ENCODE measurements around the gene KCTD1. TPM values are rescaled to one million over a fixed set of nuclear protein-coding genes. Genes with fewer than 3 reads are reported as not detected.

KCTD1 gene
- total and polyA plus RNA-seq, 2 donors from 2014 or later = 48.5 to 83.7 TPM

DNA sequence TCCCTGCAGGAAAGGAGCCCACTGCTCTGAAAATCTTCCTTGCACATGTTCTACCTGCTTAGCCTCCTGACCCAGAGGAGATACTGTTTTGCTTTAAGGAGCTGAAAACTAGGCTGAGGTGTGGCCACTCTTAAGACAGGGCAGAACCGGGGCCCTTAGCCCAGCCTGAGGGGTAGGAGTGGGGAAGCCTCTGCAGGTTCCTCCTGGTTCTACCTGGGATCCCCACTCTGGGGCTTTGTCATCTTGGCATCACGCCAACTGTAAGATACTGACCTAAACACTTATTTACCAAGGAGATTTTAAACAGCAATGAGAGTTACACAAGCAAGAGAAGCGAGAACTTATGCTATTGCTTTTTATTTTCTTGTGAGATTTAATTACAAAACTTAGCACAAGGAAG is 86.9 kb downstream of the KCTD1 start:
- no peaks in the 10 kb centered on the region for H3K27me3 ChIP-seq (ENCODE audit: control insufficient read depth, insufficient read depth, low read length)
- no peaks in the 10 kb centered on the region for H3K4me1 ChIP-seq (ENCODE audit: control insufficient read depth in 2 of 3, insufficient read depth in 2 of 3, low read depth in 1 of 3, low read length in 3 of 3)
- no peak for FAIRE-seq
- no peak overlapping the region for H3K27ac ChIP-seq (ENCODE audit: low read depth in 2 of 2, low read length in 2 of 2)
- H3K9ac ChIP-seq (ENCODE audit: low read length in 3 of 3) = no peak overlapping the region
- intact Hi-C loops (cut with DNase I) = no loop called here
- H3K9me3 ChIP-seq (ENCODE audit: control insufficient read depth in 2 of 3, insufficient read depth in 1 of 3, low read length in 3 of 3) = no peaks in the 10 kb centered on the region
- no peak overlapping the region for H3K4me3 ChIP-seq (ENCODE audit: low read length in 3 of 3)
- TF ChIP-seq, protein P1, sequence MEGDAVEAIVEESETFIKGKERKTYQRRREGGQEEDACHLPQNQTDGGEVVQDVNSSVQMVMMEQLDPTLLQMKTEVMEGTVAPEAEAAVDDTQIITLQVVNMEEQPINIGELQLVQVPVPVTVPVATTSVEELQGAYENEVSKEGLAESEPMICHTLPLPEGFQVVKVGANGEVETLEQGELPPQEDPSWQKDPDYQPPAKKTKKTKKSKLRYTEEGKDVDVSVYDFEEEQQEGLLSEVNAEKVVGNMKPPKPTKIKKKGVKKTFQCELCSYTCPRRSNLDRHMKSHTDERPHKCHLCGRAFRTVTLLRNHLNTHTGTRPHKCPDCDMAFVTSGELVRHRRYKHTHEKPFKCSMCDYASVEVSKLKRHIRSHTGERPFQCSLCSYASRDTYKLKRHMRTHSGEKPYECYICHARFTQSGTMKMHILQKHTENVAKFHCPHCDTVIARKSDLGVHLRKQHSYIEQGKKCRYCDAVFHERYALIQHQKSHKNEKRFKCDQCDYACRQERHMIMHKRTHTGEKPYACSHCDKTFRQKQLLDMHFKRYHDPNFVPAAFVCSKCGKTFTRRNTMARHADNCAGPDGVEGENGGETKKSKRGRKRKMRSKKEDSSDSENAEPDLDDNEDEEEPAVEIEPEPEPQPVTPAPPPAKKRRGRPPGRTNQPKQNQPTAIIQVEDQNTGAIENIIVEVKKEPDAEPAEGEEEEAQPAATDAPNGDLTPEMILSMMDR (IDR thresholded peaks at IDR 0.05; ENCODE audit: borderline replicate concordance, extremely low read depth, insufficient read depth) = no peak
- peaks cover 0 to 5% (median 5%) of the 10 kb centered on the region in 3 donors for H3K36me3 ChIP-seq (ENCODE audit: control insufficient read depth in 2 of 3, insufficient read depth in 3 of 3, low read length in 3 of 3)
- no peak for DNase-seq

DNA sequence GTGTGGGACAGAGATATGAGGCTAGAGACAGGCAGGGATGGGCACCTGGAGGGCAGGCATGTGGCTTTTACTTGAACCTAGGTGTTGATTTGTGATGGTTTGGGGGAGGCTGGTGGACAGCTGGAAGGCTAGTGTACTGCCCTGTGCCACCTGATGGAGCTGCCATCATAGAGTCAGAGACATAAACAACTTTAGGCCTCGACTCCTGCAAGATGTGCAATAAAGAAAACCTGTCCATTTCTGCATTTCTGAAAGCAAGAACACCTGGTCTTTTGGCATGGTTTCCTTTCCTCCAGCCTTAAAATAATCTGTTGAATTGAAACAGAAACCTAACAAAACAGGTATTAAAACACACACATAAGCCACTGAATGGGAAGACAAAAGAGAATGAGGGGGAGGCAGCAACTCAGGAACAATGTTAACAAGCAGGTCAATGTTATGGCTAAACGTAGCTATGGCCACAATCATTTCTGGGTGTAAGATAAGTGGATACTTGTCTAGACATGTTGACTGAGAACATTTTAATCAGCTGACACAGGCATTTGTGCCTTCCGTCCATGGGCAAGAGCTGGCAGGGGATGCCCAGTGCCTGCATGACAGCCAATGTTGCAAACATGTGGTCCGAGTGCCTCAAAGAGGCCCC is 87.8 kb downstream of the KCTD1 start:
- Histone ChIP-seq H3K4me3 (ENCODE audit: low read length in 3 of 3) (no peak overlapping the region), H3K9me3 (ENCODE audit: control insufficient read depth in 2 of 3, insufficient read depth in 1 of 3, low read length in 3 of 3) (no peaks in the 10 kb centered on the region), H3K4me1 (ENCODE audit: control insufficient read depth in 2 of 3, insufficient read depth in 2 of 3, low read depth in 1 of 3, low read length in 3 of 3) (no peaks in the 10 kb centered on the region), H3K27ac (ENCODE audit: low read depth in 2 of 2, low read length in 2 of 2) (no peak overlapping the region), H3K9ac (ENCODE audit: low read length in 3 of 3) (no peak overlapping the region), H3K27me3 (ENCODE audit: control insufficient read depth, insufficient read depth, low read length) (no peaks in the 10 kb centered on the region), H3K36me3 (ENCODE audit: control insufficient read depth in 2 of 3, insufficient read depth in 3 of 3, low read length in 3 of 3) (peaks cover 0 to 5% (median 3%) of the 10 kb centered on the region in 3 donors)
- DNase-seq (no peak), FAIRE-seq (no peak)
- intact Hi-C loops (cut with DNase I) = no loop called here
- TF ChIP-seq, protein P1 (IDR thresholded peaks at IDR 0.05; ENCODE audit: borderline replicate concordance, extremely low read depth, insufficient read depth) = no peak

DNA sequence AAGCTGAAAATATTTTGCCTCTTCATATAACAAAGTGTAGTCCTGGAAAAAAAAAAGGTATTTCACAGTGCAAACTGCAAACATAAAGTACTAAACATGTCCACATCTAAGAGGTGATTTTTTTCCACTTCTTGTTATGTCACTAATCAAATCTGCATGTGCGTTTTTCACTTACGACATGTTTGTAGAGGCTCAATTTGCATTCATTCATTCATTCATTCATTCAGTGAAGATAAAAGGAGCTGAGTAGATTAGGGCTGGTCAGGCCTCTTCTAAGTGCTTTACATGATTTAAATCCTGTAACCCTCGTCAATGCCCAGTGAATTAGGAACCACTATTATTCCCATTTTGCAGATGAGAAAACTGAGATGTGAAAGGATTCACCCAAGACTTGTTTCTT is 88.5 kb downstream of the KCTD1 start:
- no peaks in the 10 kb centered on the region for H3K27me3 ChIP-seq (ENCODE audit: control insufficient read depth, insufficient read depth, low read length)
- intact Hi-C loops (cut with DNase I) = no loop called here
- H3K9ac ChIP-seq (ENCODE audit: low read length in 3 of 3) = no peak overlapping the region
- no peaks in the 10 kb centered on the region for H3K4me1 ChIP-seq (ENCODE audit: control insufficient read depth in 2 of 3, insufficient read depth in 2 of 3, low read depth in 1 of 3, low read length in 3 of 3)
- H3K4me3 ChIP-seq (ENCODE audit: low read length in 3 of 3) = no peak overlapping the region
- peaks cover 0 to 5% (median 3%) of the 10 kb centered on the region in 3 donors for H3K36me3 ChIP-seq (ENCODE audit: control insufficient read depth in 2 of 3, insufficient read depth in 3 of 3, low read length in 3 of 3)
- H3K27ac ChIP-seq (ENCODE audit: low read depth in 2 of 2, low read length in 2 of 2) = no peak overlapping the region
- FAIRE-seq (no peak), DNase-seq (no peak)
- H3K9me3 ChIP-seq (ENCODE audit: control insufficient read depth in 2 of 3, insufficient read depth in 1 of 3, low read length in 3 of 3) = no peaks in the 10 kb centered on the region
- TF ChIP-seq, protein P1 (IDR thresholded peaks at IDR 0.05; ENCODE audit: borderline replicate concordance, extremely low read depth, insufficient read depth) = no peak

DNA sequence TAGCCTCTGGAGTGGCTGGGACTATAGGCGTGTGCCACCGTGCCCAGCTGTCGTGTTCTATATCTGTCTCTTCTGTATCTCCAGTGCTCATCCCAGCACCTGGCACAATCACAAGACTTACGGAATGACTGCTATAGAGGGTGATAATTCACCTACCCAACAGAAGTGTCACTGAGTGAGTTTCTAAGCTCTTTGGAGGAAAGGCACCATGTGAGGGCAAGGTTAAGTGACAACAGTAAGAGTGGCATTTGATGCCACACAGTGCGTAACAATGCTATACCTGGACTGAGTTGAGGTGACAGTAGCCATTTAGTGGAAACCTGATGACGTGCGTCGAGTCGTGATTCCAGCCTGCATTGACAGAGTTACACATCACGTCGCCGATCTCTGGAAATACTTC is 89.0 kb downstream of the KCTD1 start:
- TF ChIP-seq, protein P1 (IDR thresholded peaks at IDR 0.05; ENCODE audit: borderline replicate concordance, extremely low read depth, insufficient read depth) = no peak
- intact Hi-C loops (cut with DNase I) = no loop called here
- no peak overlapping the region for H3K27ac ChIP-seq (ENCODE audit: low read depth in 2 of 2, low read length in 2 of 2)

More for the DNA sequence above, 89.0 kb downstream of the KCTD1 start:
- no peak for FAIRE-seq
- H3K9me3 ChIP-seq (ENCODE audit: control insufficient read depth in 2 of 3, insufficient read depth in 1 of 3, low read length in 3 of 3) = no peaks in the 10 kb centered on the region
- no peak overlapping the region for H3K9ac ChIP-seq (ENCODE audit: low read length in 3 of 3)
- H3K36me3 ChIP-seq (ENCODE audit: control insufficient read depth in 2 of 3, insufficient read depth in 3 of 3, low read length in 3 of 3) = peaks cover 0 to 5% (median 3%) of the 10 kb centered on the region in 3 donors
- no peaks in the 10 kb centered on the region for H3K4me1 ChIP-seq (ENCODE audit: control insufficient read depth in 2 of 3, insufficient read depth in 2 of 3, low read depth in 1 of 3, low read length in 3 of 3)
- H3K27me3 ChIP-seq (ENCODE audit: control insufficient read depth, insufficient read depth, low read length) = no peaks in the 10 kb centered on the region
- no peak for DNase-seq
- H3K4me3 ChIP-seq (ENCODE audit: low read length in 3 of 3) = no peak overlapping the region

All from kidney (tissue), 14 donors.